SK-N-SH (cell line): Measurements from ENCODE around the gene MNX1.

Experiments used
- MXI1 ChIP-seq: IDR thresholded peaks from 2 replicates; pipeline ENCODE4 v1.6.1; 2012; ENCODE audit warnings: mild to moderate bottlenecking, low read depth, low read length, improper control_type of control experiment
- POLR2AphosphoS5 ChIP-seq: IDR thresholded peaks from 2 replicates; pipeline ENCODE4 v1.6.1; 2012; ENCODE audit warnings: low read depth, low read length
- REST ChIP-seq: IDR thresholded peaks from 2 replicates; pipeline ENCODE4 v1.6.1; 2012; ENCODE audit warnings: mild to moderate bottlenecking, low read depth, low read length, moderate library complexity
- TCF12 ChIP-seq: IDR thresholded peaks from 2 replicates; pipeline ENCODE4 v1.4.0; 2012
- TF ChIP-seq, protein P1 (sequence below): fragments of 200-600 bp; sonication (generic); IDR thresholded peaks from 2 replicates; pipeline ENCODE4 v1.6.1; 2017; ENCODE audit warnings: antibody characterized with exemption, mild to moderate bottlenecking, moderate library complexity

DNA sequence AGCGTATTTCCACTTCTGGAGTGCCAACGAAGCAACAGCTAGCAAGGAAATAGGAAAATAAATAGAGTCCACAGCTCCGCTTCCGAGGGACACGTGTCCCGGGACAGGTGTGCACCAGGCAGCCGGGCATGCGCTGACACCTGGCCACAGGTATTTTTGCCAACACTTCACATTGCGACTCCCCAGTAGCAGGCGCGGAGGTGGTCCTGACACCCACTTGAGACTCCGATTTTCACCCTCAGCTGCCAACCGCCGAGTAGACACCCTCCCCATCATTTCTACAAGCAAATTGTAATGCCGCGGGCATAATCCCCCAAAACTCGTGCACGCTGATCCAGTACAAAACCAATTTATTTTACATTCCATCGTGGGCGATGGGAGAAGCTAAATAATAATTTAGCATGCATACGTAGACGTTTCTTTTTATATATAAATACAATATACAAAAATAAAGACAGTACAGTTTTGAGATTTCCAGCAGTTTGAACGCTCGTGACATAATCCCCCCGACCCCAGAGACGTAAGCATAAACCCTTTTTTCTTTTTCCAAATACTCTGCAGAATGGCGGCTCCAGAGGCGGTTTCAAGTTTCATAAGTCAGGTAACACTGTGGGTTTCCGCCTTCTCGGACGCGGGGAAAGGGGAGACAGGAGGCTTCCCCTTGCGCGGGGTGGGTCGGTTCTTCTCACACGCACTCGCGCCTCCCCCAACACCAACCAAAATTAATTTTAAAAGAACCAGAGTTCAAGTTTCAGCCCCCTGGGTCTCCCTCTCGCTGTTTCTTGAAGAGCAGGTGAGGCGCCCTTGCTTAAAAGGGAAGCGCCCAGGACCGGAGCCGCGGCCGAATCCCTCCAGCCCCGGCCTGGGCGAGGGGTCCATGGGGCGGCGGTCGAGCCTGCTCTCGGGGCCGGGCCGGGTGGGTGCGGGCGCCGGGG, 5.7 kb downstream of the MNX1 start:
- no peak for TF ChIP-seq MXI1
- no peak for TF ChIP-seq REST
- TF ChIP-seq, protein P1, sequence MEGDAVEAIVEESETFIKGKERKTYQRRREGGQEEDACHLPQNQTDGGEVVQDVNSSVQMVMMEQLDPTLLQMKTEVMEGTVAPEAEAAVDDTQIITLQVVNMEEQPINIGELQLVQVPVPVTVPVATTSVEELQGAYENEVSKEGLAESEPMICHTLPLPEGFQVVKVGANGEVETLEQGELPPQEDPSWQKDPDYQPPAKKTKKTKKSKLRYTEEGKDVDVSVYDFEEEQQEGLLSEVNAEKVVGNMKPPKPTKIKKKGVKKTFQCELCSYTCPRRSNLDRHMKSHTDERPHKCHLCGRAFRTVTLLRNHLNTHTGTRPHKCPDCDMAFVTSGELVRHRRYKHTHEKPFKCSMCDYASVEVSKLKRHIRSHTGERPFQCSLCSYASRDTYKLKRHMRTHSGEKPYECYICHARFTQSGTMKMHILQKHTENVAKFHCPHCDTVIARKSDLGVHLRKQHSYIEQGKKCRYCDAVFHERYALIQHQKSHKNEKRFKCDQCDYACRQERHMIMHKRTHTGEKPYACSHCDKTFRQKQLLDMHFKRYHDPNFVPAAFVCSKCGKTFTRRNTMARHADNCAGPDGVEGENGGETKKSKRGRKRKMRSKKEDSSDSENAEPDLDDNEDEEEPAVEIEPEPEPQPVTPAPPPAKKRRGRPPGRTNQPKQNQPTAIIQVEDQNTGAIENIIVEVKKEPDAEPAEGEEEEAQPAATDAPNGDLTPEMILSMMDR = no peak
- no peak for TF ChIP-seq POLR2AphosphoS5
- no peak for TF ChIP-seq TCF12
